AG10803 (cell line): ENCODE data around the gene TUBGCP6.

Source experiments
- DNase-seq: peaks from one replicate; pipeline ENCODE4 v3.0.0; 2010; ENCODE audit warnings: low read depth
- H3K4me3 ChIP-seq: 2 replicates; pipeline ENCODE4 v1.5.1; 2011; ENCODE audit warnings: mild to moderate bottlenecking, low read length, control low read depth
- CTCF ChIP-seq: conservative IDR thresholded peaks from 2 replicates; pipeline ENCODE4 v1.5.1; 2011; ENCODE audit warnings: mild to moderate bottlenecking, low read length, control low read depth, inconsistent platforms

The TUBGCP6 gene

DNA sequence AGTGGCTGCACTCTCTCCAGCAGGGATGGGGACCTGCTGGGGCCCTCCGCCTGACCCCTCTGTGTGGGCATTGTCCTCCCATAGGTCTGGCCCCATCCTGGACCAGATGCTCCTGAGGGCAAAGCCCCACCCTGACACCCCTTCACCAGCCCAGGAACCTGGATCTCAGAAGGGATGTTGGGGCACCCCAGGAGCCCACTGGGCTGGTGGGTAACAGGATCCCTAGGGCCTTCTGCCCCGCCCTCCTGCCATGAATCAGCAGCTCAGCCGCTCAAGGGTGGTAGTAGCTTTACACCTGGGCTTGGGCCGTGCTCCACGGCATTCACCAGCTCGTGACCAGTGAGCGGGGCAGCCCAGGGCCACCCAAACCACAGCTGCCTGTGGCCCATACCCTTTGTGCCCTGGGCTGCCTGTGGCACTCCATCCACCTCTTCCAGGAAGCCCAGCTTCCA lies 17.7 kb upstream of the TUBGCP6 start:
- DNase-seq: no peak
- H3K4me3 ChIP-seq: no peak overlapping the region
- TF ChIP-seq CTCF: no peak

GRCh38 chr22:50261615-50262459 lies 17.0 kb upstream of the TUBGCP6 start, which contains the start of gene MAPK12:
Gene MAPK12 (minus strand): TSS chr22:50261683. CDS start chr22:50261509, 174 bp downstream.
- no peak for DNase-seq
- TF ChIP-seq CTCF: no peak
- peak within 1 kb of the TSS; percentile 76 for H3K4me3 ChIP-seq

DNA sequence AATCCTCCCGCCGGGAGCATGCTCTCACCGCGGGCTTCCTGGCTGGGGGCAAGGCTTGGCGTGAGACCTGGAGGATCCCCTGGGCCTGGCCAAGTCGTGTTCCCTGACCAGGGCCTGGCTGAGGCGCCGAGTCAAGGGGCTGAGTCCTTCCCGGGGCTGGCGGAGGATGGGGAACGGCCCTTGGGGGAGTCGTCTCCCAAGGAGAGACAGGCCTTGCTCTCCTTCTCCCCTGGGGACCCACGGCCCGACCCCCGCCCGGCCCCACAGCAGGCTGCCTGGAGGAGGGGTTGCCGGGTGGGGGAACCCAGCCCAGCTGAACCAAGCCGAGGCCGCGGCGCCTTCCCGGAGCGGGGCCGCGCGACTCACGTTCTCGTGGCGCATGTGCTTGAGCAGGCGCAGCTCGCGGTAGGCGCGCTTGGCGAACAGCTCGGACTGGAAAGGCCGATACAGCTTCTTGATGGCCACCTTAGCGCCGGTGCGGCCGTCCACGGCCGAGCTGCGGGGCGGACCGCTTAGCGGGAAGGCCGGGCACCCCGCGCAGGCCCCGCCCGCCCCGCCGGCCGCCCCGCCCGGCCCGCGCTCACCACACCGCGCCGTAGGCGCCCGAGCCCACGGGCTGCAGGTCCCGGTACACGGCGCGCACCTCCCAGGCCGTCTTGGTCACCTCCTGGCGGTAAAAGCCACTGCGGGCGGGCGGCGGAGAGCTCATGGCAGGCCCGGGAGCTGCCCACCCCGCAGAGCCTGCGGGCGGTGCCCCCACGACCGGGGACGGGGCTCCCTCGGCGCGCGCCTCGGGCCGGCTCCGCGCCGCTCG lies 16.2 kb upstream of the TUBGCP6 start:
- TF ChIP-seq CTCF: no peak
- DNase-seq: peak; percentile 61
- peak overlapping the region; percentile 76 for H3K4me3 ChIP-seq

- no peak for DNase-seq
- H3K4me3 ChIP-seq: peak overlapping the region; percentile 76
- TF ChIP-seq CTCF: no peak
These were observed 15.6 kb upstream of the TUBGCP6 start for GRCh38 chr22:50260434-50260800.

- DNase-seq: no peak
- H3K4me3 ChIP-seq: no peak overlapping the region
- no peak for TF ChIP-seq CTCF
These were observed 14.5 kb upstream of the TUBGCP6 start for GRCh38 chr22:50259302-50259701.

DNA sequence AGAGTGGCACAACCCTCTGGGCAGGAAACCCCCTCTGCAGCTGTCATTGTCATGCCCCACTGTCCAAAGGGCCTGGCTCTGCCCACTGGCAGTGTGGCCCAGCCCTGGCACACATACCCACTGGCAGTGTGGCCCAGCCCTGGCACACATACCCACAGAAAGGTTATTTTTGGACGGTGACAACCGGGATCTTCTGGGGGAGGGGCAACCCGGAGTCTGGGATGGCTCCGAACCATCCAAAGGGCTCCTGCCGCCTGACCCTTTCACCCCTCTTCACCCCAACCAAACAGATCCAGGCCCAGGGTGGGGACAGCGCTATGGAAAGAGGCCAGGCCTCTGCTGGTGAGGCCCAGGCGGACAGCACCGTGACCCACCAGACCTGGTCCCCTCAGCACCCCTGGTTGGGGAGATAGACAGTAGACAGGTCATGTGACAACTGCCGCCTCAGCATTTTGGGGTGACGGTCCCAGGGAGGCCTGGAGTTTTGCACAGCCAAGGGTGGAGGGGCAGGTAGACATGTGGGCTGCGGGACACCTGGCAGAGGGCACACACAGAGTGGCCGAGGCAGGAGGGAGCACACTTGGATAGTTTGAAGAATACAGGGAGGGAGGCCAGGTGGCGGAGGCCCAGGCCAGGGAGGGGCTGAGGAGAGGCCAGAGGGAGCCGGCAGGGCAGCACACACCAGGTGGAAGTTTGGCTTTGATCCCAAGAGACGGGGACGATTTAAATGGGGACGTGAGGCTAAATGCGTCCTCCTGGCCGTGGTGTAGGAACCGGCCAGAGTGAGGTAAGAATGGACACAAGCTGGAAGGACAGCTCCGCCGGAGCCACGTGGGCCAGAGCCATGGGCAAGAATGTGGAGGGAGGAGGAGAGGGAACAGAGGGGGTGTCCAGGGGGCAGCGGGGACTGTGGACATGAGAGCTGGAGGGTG lies 13.8 kb upstream of the TUBGCP6 start:
- TF ChIP-seq CTCF: no peak
- DNase-seq: no peak
- no peak overlapping the region for H3K4me3 ChIP-seq
